ENCODE results near the gene RHCE. TPM values are rescaled to one million over a fixed set of nuclear protein-coding genes. Genes with fewer than 3 reads are reported as not detected.
"Not testable (repeated sequence)": the region's sequence is repeated elsewhere in the genome, so short reads cannot be mapped to it uniquely, and the experiment has no call there.

RHCE gene
- total RNA-seq, 1 experiment from 2014 or later = 0.36 TPM

DNA sequence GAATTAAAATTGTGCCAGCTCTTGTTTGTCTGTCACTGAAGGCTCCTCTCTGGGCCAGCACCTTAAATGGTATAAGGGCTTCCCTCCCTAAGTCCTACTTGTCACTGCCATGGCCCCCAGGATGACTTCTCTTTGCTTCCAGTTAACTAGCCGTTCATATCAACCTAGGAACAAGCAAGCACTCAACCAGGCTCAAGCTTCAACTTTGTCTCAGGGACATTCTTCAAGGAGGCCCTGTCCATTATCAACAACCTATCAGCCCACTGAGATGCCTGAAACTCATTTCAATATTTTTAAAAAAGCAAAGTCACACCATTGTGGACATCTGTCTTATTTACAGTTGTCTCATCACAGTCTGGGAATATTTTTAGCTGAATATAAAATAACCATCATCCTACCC lies 1.3 kb downstream of the RHCE start:
- H3K4me3 ChIP-seq, DNase-seq, H3K27me3 ChIP-seq, H3K9me3 ChIP-seq, H3K36me3 ChIP-seq: not testable (repeated sequence)

DNA sequence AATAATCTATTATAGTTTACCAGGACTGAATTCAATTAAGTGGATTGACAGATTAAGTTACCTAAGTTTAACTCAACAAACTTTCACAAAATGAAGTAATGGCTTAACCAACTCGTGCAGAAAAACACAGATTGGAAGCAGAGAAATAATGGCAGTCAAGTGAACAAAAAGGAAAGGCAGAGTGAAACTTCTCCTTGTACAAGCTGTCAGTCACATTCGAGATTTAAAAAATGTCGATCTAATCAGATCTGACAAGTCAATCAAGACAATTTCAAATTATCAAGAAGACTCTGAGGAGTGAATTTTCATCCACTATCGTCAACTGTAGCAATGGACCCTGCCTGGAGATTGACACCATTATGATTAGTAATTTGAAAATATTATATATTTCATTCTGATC lies 3.3 kb downstream of the RHCE start:
- H3K27me3 ChIP-seq, DNase-seq, H3K4me3 ChIP-seq, H3K9me3 ChIP-seq, H3K36me3 ChIP-seq: not testable (repeated sequence)

DNA sequence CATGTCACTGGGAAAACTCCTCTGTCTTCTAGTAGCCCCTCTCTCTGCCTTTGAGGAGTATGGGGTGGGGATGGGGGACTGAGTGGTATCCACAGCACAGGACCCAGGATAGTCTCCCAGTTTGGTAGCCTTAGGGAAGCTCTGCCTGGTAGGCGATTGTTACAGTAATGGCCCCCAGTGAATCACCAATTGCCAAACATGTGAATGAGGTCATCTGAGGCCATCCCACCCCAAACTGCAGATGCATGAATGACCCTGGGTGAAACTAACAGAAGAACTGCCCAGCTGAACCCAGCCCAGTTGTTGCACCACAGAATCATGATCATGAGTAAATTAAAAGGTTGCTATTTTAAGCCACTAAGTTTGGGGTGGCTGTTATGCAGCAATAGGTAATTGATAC lies 6.0 kb downstream of the RHCE start:
- H3K36me3 ChIP-seq, H3K27me3 ChIP-seq, DNase-seq, H3K9me3 ChIP-seq, H3K4me3 ChIP-seq: not testable (repeated sequence)

DNA sequence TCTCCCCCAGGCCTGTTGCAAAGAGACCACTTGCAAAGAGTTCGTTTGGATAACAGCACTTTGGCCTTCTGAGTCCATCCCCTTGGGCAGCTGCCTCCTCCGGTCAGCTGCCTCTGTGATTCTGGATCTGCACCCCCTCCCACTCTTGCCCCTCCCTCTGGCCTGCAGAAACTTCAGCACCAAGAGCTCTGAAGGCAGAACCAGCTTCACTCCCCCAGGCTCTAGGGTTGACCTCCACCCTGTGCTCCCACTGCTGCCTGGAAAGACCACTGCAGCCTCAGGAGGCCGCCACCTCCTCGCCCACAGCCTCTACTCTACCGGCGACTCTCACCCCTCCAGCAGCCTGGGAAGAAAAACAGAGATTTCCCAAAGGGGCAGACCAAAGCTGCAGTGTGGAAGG lies 6.5 kb downstream of the RHCE start:
- not testable (repeated sequence) for H3K36me3 ChIP-seq, H3K4me3 ChIP-seq, H3K27me3 ChIP-seq, H3K9me3 ChIP-seq, DNase-seq

DNA sequence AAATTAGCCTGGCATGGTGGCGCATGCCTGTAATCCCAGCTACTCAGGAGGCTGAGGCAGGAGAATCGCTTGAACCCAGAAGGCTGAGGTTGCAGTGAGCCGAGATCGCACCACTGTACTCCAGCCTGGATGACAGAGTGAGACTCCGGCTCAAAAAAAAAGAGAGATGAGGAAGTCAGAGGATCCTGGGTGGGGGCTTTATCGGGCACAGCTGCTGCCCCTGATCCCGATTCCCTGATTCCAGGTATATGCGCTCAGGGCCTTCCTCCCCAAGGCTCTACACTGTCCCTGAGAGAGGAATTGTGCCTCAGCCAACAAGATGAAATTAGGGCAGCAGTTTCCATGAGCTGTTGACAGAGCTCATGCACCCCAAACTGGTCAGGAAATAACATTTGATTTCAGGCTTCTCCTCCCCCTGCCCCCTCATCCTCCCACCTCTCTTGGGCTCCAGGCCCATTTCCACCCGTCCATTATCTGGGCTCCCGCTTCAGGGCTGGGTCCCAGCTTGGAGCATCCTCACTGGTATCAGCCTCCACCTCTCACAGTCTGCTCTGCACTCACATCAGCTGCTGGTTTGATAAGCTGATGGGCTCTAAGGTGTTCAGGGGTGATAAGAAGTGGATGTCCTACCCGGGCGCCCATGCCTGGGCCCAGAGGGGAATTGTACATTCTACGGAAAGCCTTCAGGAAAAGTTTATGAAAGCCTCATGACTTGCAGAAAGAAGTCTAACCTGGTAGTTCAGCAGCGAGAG lies 7.6 kb downstream of the RHCE start:
- H3K27me3 ChIP-seq, H3K9me3 ChIP-seq, DNase-seq, H3K4me3 ChIP-seq, H3K36me3 ChIP-seq: not testable (repeated sequence)

DNA sequence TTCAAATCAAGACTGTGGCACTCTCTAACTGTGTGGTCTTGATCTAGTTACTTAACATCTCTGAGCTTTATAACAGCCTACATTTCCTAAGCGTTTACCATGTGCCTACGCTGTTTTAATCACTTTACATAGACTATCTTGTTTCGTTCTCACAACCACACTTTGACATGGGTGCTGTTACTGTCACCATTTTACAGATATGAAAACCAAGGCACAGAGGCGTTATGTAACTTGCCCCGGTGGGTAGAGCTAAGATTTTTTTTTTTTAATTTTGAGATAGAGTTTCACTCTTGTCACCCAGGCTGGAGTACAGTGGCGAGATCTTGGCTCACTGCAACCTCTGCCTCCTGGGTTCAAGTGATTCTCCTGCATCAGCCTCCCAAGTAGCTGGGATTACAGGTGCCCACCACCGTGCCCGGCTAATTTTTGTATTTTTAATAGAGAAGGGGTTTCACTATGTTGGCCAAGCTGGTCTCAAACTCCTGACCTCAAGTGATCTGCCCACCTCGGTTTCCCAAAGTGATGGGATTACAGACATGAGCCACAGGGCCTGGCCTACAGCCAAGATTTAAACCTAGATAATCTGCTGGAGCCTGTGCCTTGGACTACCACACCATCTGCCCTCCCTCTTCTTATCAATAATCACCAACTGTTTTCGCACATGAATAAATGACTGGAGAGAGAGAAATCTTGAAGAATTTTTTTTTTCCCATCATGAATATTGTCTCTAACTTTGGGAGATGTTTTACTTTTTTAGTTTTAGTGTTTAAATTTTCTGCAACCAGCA lies 10.8 kb downstream of the RHCE start:
- not testable (repeated sequence) for DNase-seq, H3K9me3 ChIP-seq, H3K27me3 ChIP-seq, H3K4me3 ChIP-seq, H3K36me3 ChIP-seq

DNA sequence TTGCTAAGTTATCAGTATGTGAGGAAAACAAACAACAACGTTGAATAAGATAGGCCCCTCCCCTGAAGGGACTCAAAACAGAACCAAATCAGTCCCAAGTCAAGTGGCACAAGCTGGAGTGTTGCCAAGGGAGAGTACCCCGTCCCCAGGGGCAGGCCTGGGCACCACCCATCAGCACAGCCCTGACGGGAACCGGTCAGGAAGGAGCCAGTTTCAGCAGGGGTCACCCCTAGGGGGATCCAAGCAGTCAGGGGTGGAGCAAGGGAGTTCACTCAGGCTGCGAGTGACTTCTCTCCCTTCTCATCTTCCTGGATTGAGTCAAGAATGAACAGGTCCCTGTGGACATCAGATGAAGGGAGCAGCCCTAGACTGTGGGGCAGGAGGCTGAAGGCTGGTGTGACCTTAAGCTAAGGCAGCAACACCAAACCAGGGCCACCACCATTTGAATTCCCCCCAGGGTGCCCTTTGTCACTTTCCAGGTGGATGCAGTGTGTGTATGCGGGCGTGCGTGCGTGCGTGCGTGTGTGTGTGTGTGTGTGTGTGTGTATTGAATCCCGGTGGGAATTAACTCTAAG lies 14.8 kb downstream of the RHCE start:
- H3K36me3 ChIP-seq, H3K9me3 ChIP-seq, H3K27me3 ChIP-seq, DNase-seq, H3K4me3 ChIP-seq: not testable (repeated sequence)

DNA sequence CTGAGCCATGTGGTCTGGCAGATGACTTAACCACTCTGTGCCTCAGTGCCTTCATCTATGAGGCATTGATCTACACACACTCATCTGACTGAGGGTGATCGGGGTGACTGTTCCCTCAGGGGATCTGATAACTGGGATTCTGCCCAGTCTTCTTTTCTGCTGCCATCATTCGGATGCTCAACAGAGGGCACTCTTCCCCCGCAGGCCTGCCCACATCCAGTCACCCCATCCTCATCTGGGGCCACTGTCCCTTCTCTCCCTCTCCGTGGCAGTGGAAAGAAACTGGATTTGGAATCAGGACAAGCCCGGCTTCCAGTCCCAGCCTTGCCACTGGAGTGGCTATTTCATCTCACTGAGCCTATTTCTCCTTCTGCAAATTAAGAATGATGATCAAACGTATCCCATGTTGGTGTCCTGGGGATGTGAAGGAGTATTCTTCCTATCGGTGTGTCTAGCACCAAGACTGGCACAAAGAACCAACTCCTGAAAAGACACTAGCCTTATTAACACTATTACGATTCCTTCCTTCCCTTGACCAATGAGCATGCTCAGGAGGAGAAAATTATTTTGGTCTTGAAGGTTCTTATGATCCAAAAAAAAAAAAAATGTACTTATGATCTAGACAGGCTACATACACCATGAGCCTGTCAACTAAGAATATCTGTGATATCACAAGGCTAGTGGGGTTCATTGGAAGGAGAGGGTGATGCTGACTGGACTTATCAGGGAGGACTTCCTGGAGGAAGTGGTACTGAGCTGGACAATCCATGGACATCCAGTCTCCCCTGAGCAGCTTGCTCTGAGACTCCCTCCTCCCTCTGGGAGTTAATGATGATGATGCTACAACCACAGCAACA lies 17.4 kb downstream of the RHCE start:
- H3K27me3 ChIP-seq, H3K4me3 ChIP-seq, DNase-seq, H3K9me3 ChIP-seq, H3K36me3 ChIP-seq: not testable (repeated sequence)

DNA sequence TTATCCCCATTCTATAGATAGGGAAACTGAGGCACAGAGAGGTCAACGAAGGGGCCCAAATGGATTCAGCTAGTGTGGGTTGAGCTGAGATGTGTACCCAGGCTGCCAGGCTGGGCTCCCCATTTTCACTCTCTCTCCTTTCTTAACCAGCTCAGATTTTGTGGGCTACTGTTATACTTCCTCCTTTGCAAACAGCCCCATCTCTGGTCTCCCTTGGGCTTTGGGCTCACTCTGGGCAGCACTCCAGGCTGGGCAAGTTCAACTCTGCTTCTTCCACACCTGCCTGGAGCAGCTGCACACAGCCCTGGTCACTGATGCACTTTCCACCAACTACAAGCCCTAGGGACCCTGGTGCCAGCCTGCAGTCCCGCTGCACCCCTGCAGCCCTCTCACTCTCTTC lies 22.5 kb downstream of the RHCE start:
- H3K27me3 ChIP-seq, H3K36me3 ChIP-seq, H3K9me3 ChIP-seq, DNase-seq, H3K4me3 ChIP-seq: not testable (repeated sequence)

DNA sequence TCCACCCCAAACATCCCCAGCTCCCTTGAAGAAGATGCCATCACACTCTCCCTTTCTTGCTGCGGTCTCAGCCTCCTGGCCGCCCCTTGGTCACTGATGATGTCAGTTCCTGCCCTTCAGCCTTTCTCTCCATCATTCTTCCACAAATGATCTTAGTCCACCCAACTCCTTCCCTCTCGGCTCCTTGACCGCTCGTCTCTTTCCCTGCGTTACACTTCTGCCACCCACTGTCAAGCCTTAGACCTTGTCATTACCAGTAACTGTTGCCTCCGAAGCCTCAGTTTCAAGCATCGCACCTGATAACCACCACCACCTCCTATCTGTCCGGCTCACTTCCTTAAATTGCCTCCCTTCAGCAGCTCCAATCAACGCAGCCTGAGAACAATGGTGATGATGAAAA lies 23.1 kb downstream of the RHCE start:
- peak; percentile 16 for DNase-seq
- not testable (repeated sequence) for H3K27me3 ChIP-seq, H3K9me3 ChIP-seq, H3K36me3 ChIP-seq, H3K4me3 ChIP-seq

DNA sequence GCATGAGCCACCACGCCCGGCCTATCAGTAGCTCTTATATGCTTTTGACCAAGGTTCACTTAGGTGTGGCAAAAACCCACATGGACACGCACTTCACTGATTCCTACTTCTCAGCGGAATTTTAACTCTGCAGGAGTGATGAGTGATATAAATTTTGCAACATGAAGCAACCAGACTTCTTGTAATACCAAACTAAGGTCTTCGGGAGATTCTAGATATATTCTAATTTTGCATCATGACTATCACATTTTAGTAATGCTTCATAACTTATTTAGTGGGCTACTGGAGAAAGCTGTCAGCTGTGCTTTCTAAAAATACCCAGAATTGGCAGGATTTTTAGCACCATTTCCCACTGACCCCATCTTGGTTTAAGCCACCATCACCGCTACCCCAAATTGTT lies 27.8 kb downstream of the RHCE start:
- H3K36me3 ChIP-seq = no peaks in the 10 kb centered on the region
- no peak for DNase-seq
- H3K9me3 ChIP-seq = no peaks in the 10 kb centered on the region
- H3K4me3 ChIP-seq = no peak overlapping the region
- no peaks in the 10 kb centered on the region for H3K27me3 ChIP-seq

DNA sequence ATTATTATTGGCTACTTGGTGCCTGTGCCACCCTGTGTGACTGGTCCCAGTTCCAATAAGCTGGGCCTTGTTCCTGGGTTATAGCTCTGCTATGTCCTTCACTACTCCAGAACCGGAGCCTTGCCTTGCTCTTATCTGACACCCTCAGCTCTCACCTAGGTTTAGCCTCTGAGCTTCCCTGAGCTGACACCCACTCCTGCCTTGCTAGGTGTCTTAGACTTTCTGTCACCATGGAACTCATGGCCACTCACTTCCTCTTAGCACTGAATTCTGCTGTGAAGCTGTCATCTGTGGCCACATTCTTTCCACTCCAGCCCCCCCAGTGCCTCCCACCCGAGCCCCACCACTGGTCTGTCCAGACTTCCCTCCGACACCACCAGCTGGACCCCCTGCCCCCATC lies 30.9 kb downstream of the RHCE start:
- H3K36me3 ChIP-seq, H3K27me3 ChIP-seq, DNase-seq, H3K9me3 ChIP-seq, H3K4me3 ChIP-seq: not testable (repeated sequence)

DNA sequence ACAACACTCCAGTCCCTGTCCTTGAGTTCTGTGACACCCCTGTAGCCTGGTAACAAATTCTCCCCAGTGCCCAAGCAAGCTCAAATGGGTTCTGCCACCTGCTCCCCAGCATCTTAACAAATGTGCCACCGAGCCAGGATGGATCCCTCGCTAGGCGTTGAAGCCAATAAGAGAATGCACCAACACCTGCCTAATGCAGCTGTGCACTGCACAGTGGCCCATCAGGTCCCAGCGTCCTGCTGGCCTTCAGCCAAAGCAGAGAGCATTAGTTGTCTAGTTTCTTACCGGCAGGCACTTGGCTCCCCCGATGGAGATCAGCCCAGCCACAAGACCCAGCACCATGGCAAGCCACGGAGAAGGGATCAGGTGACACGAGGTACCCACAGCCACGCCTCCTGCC lies 31.9 kb downstream of the RHCE start:
- H3K9me3 ChIP-seq, DNase-seq, H3K36me3 ChIP-seq, H3K4me3 ChIP-seq, H3K27me3 ChIP-seq: not testable (repeated sequence)

DNA sequence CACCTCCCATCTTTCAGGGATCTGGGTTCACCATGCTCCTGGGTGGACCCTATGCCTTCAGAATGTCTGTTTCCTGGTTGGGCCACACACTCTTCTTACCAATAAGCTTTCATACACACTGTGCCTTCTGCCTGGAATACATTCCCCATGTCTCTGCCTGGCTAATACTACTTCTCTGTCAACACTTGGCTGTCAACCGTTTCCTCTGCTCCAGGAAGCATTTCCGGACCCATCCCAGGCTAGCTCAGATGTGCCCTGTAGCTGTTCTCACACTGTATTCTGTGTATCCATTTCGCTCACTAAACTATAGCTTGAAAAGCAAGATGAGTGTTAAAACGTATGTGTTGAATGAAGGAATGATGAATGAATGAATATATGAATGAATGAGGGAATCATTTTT lies 33.5 kb downstream of the RHCE start:
- not testable (repeated sequence) for H3K4me3 ChIP-seq, H3K27me3 ChIP-seq, H3K36me3 ChIP-seq, H3K9me3 ChIP-seq, DNase-seq

DNA sequence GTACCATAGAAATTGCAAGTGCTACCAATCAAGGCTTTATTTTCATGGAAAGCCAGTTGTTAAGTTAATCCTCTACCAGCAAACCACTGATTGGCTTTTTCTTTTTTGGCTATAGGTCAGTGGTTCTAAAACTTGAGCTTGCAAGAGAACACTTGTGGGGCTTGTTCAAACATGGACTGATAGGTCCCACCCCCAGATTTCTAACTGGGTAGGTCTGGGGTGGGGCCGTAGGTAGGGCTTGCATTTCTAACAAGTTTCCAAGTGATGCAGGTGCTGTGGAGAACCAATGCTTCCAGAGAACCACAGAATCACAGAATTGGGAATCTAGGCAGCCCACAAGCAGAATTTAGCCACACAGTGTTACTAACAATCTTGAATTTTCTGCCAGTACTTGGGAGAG lies 36.8 kb downstream of the RHCE start:
- not testable (repeated sequence) for H3K36me3 ChIP-seq, H3K4me3 ChIP-seq, DNase-seq, H3K27me3 ChIP-seq, H3K9me3 ChIP-seq

DNA sequence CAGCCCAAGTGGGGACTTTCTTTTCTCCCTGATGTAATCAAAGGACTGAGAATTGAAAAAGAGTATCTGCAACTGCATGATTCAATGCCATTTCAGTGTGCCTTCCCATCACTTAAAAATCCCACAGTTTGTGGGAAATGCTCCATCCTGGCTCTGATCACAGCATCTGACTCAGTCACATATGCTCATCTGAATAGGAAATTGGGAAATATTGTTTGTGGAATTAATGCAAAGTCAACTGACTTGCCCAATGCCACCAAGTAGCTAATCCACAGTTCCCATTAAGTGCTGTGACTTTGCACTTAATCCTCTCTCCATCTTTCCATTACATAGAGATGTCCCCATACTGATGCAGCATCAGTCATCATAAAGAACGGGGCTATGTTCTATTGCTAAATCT lies 37.5 kb downstream of the RHCE start:
- not testable (repeated sequence) for H3K4me3 ChIP-seq, H3K9me3 ChIP-seq, H3K36me3 ChIP-seq, H3K27me3 ChIP-seq
- peak; percentile 29 for DNase-seq

DNA sequence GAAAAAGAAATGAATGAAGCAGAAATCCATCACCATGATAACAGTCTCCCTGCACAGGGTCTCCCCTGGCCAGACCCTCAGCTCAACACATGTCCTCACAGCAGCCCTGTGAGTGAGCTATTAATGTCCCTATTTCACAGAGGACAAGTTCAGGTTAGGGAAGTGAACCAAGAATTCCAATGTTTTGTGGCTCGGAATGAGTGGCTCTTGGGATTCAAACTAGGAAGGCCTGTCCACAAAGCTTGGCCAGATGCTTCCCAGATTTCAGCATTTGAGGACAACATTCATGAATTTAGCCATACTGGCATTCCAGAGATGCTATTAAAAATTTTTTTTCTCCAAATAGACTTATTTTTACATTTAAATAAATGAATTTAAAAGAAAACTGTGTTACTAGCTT lies 38.1 kb downstream of the RHCE start:
- not testable (repeated sequence) for DNase-seq, H3K4me3 ChIP-seq, H3K27me3 ChIP-seq, H3K36me3 ChIP-seq, H3K9me3 ChIP-seq

Measured in MG63 (cell line).